ENCODE results near the gene RNU6-7. TPM values are rescaled to one million over a fixed set of nuclear protein-coding genes. Genes with fewer than 3 reads are reported as not detected.

The RNU6-7 gene
- total RNA-seq, 1 experiment from 2014 or later, result not detected

GRCh38 chr14:32205554-32205953 is 3.7 kb downstream of the RNU6-7 start:
- Histone ChIP-seq H3K4ac (ENCODE audit: low read depth, low read length) (no peak overlapping the region), H2BK5ac (ENCODE audit: insufficient read length, low read length) (no peak overlapping the region), H2BK20ac (ENCODE audit: low read depth, low read length, poor library complexity, severe bottlenecking) (no peak overlapping the region), H3K23ac (ENCODE audit: insufficient read length, low read depth, low read length) (no peak overlapping the region), H4K91ac (ENCODE audit: insufficient read length, low read depth, low read length) (no peak overlapping the region), H3K14ac (ENCODE audit: insufficient read depth, low read length) (no peak overlapping the region), H3K23me2 (ENCODE audit: insufficient read length, low read depth, low read length, poor library complexity, severe bottlenecking) (peaks cover 15% of the 10 kb centered on the region), H3K4me1 (ENCODE audit: insufficient read depth, low read length) (no peaks in the 10 kb centered on the region), H3K18ac (ENCODE audit: insufficient read length, low read depth, low read length) (no peak overlapping the region), H4K20me1 (ENCODE audit: control insufficient read depth, insufficient read depth, insufficient read length) (no peaks in the 10 kb centered on the region), H3K27me3 (ENCODE audit: insufficient read depth, low read length) (no peaks in the 10 kb centered on the region), H3K79me1 (ENCODE audit: insufficient read depth, low read depth, low read length, poor library complexity, severe bottlenecking) (no peaks in the 10 kb centered on the region), H3K27ac (ENCODE audit: insufficient read length, low read depth, low read length) (no peak overlapping the region), H3T11ph (ENCODE audit: low read length) (no peak overlapping the region), H2AK5ac (ENCODE audit: insufficient read length, low read length) (no peak overlapping the region), H4K5ac (ENCODE audit: insufficient read length, low read depth, low read length) (no peak overlapping the region), H3K56ac (ENCODE audit: insufficient read length, low read depth, low read length) (no peak overlapping the region), H2BK120ac (ENCODE audit: low read depth, low read length, poor library complexity, severe bottlenecking) (no peak overlapping the region), H3K9me3 (ENCODE audit: control insufficient read depth, low read depth, low read length) (no peaks in the 10 kb centered on the region), H3K79me2 (ENCODE audit: insufficient read depth, low read length) (no peaks in the 10 kb centered on the region), H4K8ac (replicated peaks; ENCODE audit: insufficient read length, low read depth, low read length) (no peak overlapping the region), H3K9ac (ENCODE audit: extremely low read depth, insufficient read length, low read length) (no peak overlapping the region), H3K4me2 (ENCODE audit: insufficient read depth, insufficient read length, low read length) (no peak overlapping the region), H2AFZ (ENCODE audit: low read length) (no peak overlapping the region), H2BK15ac (ENCODE audit: low read depth, low read length) (no peak overlapping the region), H2BK12ac (ENCODE audit: insufficient read length, low read depth, low read length) (no peak overlapping the region)
- no peak for DNase-seq
- H3K4me1 Mint-ChIP-seq, result peaks cover 25 to 28% of the 10 kb centered on the region in 2 experiments
- H3K27me3 Mint-ChIP-seq (ENCODE audit: low read depth), result peaks cover 10% of the 10 kb centered on the region
- no peak overlapping the region for H3K4me3 Mint-ChIP-seq
- TF ChIP-seq CTCF (conservative IDR thresholded peaks at IDR 0.05), result no peak
- no peaks in the 10 kb centered on the region; a peak in 1 of 5 replicates for H3K9me3 Mint-ChIP-seq
- no peaks in the 10 kb centered on the region for H3K36me3 Mint-ChIP-seq (ENCODE audit: insufficient read depth in 1 of 3, low read depth in 3 of 3)
- WGBS (ENCODE audit: extremely low coverage, insufficient read length, low lambda C conversion rate), result no CpG with 5 or more reads among the region's 3 CpGs
- no peak overlapping the region for H3K27ac Mint-ChIP-seq
